GM11168 (cell line): ENCODE data around the gene SELL.
"Not testable (repeated sequence)": the region's sequence is repeated elsewhere in the genome, so short reads cannot be mapped to it uniquely, and the experiment has no call there.

Experiments
- in situ Hi-C: fragments of 300-500 bp; cut with MboI; formaldehyde crosslinking; loops from one replicate; pipeline ENCODE4 v1.12.0; 2022; ENCODE audit warnings: low sequenced_read_pairs; ENCODE audit not compliant: unreplicated experiment

SELL gene

DNA sequence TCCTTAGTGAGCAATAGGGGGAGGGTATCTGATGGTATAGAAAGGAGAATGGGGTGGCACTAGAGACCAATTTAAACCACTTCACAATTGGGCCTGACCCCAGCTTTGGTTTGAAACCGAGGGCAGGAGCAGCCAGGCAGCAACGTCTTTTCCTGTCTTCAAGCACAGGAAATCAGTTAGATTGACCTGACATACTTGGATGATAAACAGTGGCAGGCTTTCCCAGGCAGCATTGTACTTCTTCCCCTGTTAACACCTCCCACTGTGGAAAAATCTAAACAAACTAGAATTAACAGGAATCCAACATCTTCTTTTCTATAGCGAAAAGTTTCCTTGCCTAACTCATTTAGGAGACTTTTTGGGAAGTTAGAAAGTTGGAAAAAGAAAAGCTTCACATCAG lies 40.6 kb downstream of the SELL start:
- in situ Hi-C loops, result no loop called here

- in situ Hi-C loops, result not testable (repeated sequence)
Observed at GRCh38 chr1:169670244-169670643, 41.2 kb downstream of the SELL start.

DNA sequence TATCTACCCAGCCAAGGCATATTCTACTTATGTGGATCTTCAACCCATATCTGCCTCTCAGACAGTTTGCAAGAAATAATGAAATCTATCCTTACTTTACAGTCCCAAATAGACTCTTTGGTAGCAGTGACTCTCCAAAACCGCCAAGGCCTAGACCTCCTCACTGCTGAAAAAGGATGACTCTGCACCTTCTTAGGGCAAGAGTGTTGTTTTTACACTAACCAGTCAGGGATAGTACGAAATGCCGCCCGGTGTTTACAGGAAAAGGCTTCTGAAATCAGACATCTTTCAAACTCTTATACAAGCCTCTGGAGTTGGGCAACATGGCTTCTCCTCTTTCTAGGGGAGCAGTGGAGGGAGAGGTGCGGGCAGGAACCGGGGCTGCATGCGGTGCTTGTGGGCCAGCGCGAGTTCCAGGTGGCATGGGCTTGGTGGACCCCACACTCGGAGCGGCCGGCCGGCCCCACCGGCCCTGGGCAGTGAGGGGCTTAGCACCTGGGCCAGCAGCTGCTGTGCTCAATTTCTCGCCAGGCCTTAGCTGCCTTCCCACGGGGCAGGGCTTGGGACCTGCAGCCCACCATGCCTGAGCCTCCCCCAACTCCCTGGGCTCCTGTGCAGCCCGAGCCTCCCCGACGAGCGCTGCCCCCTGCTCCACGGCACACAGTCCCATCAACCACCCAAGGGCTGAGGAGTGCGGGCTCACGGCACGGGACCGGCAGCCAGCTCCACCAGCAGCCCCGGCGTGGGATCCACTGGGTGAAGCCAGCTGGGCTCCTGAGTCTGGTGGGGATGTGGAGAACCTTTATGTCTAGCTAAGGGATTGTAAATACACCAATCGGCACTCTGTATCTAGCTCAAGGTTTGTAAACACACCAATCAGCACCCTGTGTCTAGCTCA lies 43.5 kb downstream of the SELL start:
- in situ Hi-C loops, result not testable (repeated sequence)

GRCh38 chr1:169667227-169667639 lies 44.2 kb downstream of the SELL start:
- in situ Hi-C loops, result not testable (repeated sequence)

DNA sequence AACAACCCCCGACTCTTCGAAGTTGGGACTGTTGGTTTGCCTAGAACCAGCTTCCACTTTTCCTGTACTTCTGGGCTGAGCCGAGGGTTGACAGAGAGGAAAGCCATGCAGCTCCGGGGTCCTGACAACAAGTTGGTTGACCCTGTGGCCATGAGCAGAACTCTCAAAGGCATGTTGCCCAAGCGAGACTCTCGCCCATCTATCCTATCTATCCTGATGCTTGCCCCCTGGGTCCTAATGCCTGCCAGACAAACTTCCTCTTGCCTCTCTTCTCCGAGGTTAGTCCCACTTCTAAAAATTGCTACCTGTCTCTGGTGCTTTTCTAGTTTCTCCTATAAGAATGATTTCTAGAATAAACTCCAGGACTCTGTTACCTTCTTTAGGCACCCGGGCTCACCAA lies 48.7 kb downstream of the SELL start:
- in situ Hi-C loops, result not testable (repeated sequence)

DNA sequence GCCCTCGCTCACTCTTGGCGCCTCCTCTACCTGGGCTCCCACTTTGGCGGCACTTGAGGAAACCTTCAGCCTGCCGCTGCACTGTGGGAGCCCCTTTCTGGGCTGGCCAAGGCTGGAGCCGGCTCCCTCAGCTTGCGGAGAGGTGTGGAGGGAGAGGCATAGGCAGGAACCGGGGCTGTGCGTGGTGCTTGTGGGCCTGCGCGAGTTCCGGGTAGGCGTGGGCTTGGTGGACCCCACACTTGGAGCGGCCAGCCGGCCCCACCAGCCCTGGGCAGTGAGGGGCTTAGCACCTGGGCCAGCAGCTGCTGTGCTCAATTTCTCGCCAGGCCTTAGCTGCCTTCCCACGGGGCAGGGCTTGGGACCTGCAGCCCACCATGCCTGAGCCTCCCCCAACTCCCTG lies 50.4 kb downstream of the SELL start:
- in situ Hi-C loops, result not testable (repeated sequence)

DNA sequence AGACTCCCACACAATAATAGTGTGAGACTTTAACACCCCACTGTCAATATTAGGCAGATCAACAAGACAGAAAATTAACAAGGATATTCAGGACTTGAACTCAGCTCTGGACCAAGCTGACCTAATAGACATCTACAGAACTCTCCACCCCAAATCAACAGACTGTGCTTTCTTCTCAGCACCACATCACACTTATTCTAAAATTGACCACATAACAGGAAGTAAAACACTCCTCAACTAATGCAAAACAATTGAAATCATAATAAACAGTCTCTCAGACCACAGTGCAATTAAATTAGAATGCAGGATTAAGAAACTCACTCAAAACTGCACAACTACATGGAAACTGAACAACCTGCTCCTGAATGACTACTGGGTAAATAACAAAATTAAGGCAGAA lies 52.6 kb downstream of the SELL start:
- in situ Hi-C loops, result not testable (repeated sequence)

- in situ Hi-C loops, result no loop called here
Observed at GRCh38 chr1:169653873-169654272, 57.5 kb downstream of the SELL start.

DNA sequence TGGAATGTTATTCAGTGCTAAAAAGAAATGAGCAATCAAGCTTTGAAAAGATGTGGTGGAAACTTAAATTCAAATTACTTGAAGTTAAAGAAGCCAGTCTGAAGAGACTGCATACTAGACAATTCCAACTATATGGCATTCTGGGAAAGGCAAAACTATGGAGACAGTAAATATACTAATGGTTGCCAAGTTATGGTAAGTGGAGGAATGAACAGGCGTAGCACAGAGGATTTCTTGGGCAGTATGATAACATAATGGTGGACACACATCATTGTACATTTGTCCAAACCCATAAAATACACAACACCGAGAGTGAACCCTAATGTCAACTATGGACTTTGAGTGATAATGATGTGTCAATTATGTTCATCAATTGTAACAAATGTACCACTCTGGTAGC lies 60.4 kb downstream of the SELL start:
- in situ Hi-C loops, result no loop called here

DNA sequence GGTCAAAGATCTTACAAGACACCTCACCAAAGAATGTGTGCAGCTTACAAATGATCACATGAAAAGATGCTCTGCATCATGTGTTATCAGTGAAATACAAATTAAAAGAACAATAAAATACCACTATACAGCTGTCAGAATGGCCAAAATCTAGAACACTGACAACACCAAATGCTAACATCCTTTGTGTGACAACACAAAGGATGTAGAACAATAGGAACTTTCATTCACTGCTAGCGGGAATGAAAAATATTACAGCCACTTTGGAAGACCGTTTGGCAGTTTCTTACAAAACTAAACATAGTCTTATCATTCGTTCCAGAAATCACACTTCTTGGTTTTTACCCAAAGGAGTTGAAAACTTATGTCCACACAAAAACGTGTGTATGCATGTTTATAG lies 60.9 kb downstream of the SELL start:
- in situ Hi-C loops, result no loop called here

GRCh38 chr1:169648709-169649108 lies 62.7 kb downstream of the SELL start:
- in situ Hi-C loops, result no loop called here

GRCh38 chr1:169648187-169648586 lies 63.2 kb downstream of the SELL start:
- in situ Hi-C loops, result no loop called here

DNA sequence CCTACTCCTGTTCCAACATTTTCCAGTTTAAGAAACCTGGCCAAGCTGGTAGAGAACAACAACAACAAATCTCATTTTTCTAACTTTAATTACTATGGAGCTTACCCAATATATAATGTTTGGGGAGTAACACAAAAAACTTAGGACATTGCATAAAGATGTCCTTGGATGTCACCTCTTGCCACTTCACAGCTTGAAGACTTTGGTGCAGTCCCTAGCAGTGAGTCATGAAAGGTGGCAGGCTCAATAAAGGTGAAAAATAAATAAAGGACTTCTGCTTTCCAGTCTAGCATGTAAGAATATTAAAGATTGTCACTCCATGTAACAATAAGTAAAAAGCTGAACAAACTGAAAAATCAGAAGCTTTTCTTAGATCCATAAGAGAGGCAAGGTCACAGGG lies 63.9 kb downstream of the SELL start:
- in situ Hi-C loops, result no loop called here

- in situ Hi-C loops, result no loop called here
Observed at GRCh38 chr1:169644297-169644696, 67.1 kb downstream of the SELL start.
